Measurements from ENCODE around the gene AKR1E2. TPM values are rescaled to one million over a fixed set of nuclear protein-coding genes. Genes with fewer than 3 reads are reported as not detected.
A peak's percentile ranks its signal among the peaks of the same experiment; 100 is the strongest.

The AKR1E2 gene
- total and polyA plus RNA-seq, 4 experiments from 2014 or later: 1.5 to 9.8 (median 5.7) TPM

DNA sequence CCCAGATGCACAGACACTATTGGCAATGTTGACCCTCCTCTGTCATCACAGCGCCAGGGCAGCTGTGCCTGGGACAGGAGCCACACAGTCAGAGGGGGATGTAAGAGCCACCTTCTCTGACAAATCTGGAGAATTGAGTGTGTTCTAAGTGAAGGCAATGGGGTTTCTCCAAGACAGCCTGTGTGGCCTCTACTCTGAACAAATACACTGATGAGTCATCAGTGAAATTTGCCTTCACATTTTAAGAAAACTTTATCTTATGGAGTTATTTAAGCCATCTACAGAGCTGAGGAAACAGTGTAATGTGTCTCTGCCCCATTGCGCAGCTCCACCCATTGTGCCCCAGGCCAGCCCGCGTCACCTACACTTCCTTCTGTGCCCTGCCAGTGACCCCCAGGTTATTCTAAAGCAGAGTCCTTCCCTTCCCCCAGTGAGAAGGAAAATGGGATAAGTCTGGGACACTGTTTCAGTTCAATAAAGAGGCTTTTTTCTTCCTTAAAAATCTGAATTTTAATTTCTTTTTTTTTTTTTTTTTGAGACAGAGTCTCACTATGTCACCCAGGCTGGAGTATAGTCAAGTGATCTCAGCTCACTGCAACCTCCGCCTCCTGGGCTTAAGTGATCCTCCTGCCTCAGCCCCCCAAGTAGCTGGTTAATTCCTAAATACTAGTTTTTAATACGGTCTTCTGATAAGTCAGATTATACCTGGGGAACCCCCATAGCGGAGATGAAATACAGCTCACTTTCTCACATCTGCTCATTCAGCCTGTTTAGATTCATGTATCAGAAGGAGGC lies 21.8 kb downstream of the AKR1E2 start:
- intact Hi-C loops (cut with micrococcal nuclease): loop anchor here (5.0 to 10.0 kb wide), 2 partner anchors 135 to 247 kb away; partner anchors contain the start of gene AKR1C3
- Mint-ChIP-seq H3K4me3 (no peak overlapping the region), H3K36me3 (peaks cover 4% of the 10 kb centered on the region in 2 donors), H3K4me1 (peaks cover 6 to 9% (median 8%) of the 10 kb centered on the region in 4 donors), H3K9me3 (no peaks in the 10 kb centered on the region), H3K27ac (peak overlapping the region in 1 of 7 donors; percentile 46), H3K27me3 (no peaks in the 10 kb centered on the region)
- Histone ChIP-seq H3K36me3 (ENCODE audit: insufficient read depth, low read length) (no peaks in the 10 kb centered on the region), H3K4me3 (ENCODE audit: low read length in 2 of 2) (no peak overlapping the region), H3K27ac (ENCODE audit: low read depth, low read length) (no peak overlapping the region), H3K9me3 (ENCODE audit: control insufficient read depth in 1 of 2, low read length in 2 of 2) (no peaks in the 10 kb centered on the region), H3K27me3 (ENCODE audit: insufficient read depth, low read length) (no peaks in the 10 kb centered on the region), H3K4me1 (ENCODE audit: insufficient read depth, low read length) (peaks cover 4% of the 10 kb centered on the region)
- ChIA-PET CTCF (ENCODE audit: partially characterized antibody) (interaction anchor here (0.7 to 10.6 kb wide), 11 partner anchors 10 to 775 kb away, joined by 3 to 123 read pairs (median 27); partner anchors contain the start of gene AKR1E2), POLR2A (ENCODE audit: partially characterized antibody) (interaction anchor here (0.7 kb wide), 2 partner anchors 10 to 16 kb away, joined by 3 read pairs; no protein-coding TSS in a partner anchor)
- no peak for DNase-seq

DNA sequence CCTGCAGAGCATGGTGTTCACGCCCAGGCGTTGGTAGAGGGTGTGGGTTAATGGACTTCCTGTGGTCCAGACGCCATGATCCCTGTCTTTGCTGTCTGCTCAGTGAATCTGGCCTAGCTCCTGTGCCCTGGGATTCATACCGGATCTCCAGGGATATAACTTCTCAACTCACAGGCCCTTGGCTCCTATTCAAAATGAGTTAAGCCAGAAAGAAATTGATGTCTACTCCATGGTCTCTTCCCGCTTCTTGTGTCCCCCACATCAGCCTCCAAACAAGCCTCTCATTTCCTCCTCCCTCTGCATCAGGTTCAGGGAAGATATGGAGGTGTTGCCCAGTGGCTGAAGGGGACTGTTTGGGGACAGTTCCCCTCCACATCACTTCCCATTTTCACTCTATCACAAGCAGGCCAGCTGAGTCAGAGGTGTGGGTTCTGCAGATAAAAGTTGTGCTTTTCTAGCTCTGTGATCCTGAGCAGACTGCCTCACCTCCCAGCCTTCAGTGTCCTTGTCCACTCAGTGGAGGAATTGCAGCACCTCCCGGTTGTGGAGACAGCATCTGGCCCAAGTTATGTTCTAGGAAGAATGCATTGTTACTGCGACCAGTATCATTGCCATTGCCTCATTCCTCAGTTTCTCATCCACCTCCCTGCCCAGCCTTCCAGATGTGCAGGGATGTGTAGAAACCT lies 22.5 kb downstream of the AKR1E2 start:
- Histone ChIP-seq H3K4me3 (ENCODE audit: low read length in 2 of 2) (no peak overlapping the region), H3K27me3 (ENCODE audit: insufficient read depth, low read length) (no peaks in the 10 kb centered on the region), H3K4me1 (ENCODE audit: insufficient read depth, low read length) (peaks cover 4% of the 10 kb centered on the region), H3K27ac (ENCODE audit: low read depth, low read length) (no peak overlapping the region), H3K9me3 (ENCODE audit: control insufficient read depth in 1 of 2, low read length in 2 of 2) (no peaks in the 10 kb centered on the region), H3K36me3 (ENCODE audit: insufficient read depth, low read length) (no peaks in the 10 kb centered on the region)
- intact Hi-C loops (cut with micrococcal nuclease): loop anchor here (1.0 to 10.0 kb wide), 8 partner anchors 13 to 775 kb away; partner anchors contain the start of gene AKR1C3
- Mint-ChIP-seq H3K4me3 (no peak overlapping the region), H3K36me3 (peaks cover 4% of the 10 kb centered on the region in 2 donors), H3K4me1 (peaks cover 6 to 9% (median 8%) of the 10 kb centered on the region in 4 donors), H3K9me3 (no peaks in the 10 kb centered on the region), H3K27me3 (peaks cover 0 to 2% of the 10 kb centered on the region in 2 donors), H3K27ac (no peak overlapping the region)
- no peak for DNase-seq
- POLR2A ChIA-PET (ENCODE audit: partially characterized antibody): interaction anchor here (0.7 to 1.5 kb wide), 3 partner anchors 11 to 24 kb away, joined by 3 to 4 read pairs (median 3); no protein-coding TSS in a partner anchor
- CTCF ChIA-PET (ENCODE audit: partially characterized antibody): interaction anchor here (0.7 to 10.6 kb wide), 17 partner anchors 11 to 775 kb away, joined by 3 to 123 read pairs (median 19); partner anchors contain the start of gene AKR1E2

DNA sequence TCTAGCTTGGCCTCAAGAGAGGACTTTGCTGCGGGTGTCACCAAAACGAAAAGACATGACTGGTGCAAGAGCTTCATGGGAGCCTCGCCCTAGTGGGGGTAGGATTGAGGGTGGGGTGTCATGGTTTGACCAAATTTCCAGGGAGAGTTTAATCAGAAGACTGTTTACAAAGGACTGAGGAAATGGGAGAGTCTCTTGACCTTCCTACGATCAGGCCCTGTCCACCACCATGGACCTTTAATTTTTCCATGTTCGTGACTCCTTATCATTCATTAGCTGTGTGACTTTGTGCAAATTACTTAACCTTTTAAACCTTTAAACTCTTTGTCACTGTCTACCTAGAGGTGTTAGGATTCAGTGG lies 23.0 kb downstream of the AKR1E2 start:
- CTCF ChIA-PET (ENCODE audit: partially characterized antibody): interaction anchor here (0.7 to 10.6 kb wide), 28 partner anchors 11 to 774 kb away, joined by 3 to 123 read pairs (median 6); partner anchors contain the start of gene AKR1E2
- no peaks in the 10 kb centered on the region for H3K9me3 Mint-ChIP-seq
- Histone ChIP-seq H3K4me1 (ENCODE audit: insufficient read depth, low read length) (peaks cover 4% of the 10 kb centered on the region), H3K27ac (ENCODE audit: low read depth, low read length) (no peak overlapping the region), H3K36me3 (ENCODE audit: insufficient read depth, low read length) (no peaks in the 10 kb centered on the region), H3K9me3 (ENCODE audit: control insufficient read depth in 1 of 2, low read length in 2 of 2) (no peaks in the 10 kb centered on the region), H3K27me3 (ENCODE audit: insufficient read depth, low read length) (no peaks in the 10 kb centered on the region), H3K4me3 (ENCODE audit: low read length in 2 of 2) (no peak overlapping the region)
- DNase-seq: no peak
- intact Hi-C loops (cut with micrococcal nuclease): loop anchor here (1.0 to 10.0 kb wide), 8 partner anchors 14 to 774 kb away; partner anchors contain the start of gene AKR1C3
- H3K27me3 Mint-ChIP-seq: peaks cover 0 to 2% of the 10 kb centered on the region in 2 donors
- H3K4me1 Mint-ChIP-seq: peaks cover 6 to 9% (median 8%) of the 10 kb centered on the region in 4 donors
- POLR2A ChIA-PET (ENCODE audit: partially characterized antibody): interaction anchor here (0.5 to 1.6 kb wide), 6 partner anchors 12 to 585 kb away, joined by 3 to 8 read pairs (median 4); no protein-coding TSS in a partner anchor
- peaks cover 4% of the 10 kb centered on the region in 2 donors for H3K36me3 Mint-ChIP-seq
- H3K4me3 Mint-ChIP-seq: no peak overlapping the region
- no peak overlapping the region for H3K27ac Mint-ChIP-seq

DNA sequence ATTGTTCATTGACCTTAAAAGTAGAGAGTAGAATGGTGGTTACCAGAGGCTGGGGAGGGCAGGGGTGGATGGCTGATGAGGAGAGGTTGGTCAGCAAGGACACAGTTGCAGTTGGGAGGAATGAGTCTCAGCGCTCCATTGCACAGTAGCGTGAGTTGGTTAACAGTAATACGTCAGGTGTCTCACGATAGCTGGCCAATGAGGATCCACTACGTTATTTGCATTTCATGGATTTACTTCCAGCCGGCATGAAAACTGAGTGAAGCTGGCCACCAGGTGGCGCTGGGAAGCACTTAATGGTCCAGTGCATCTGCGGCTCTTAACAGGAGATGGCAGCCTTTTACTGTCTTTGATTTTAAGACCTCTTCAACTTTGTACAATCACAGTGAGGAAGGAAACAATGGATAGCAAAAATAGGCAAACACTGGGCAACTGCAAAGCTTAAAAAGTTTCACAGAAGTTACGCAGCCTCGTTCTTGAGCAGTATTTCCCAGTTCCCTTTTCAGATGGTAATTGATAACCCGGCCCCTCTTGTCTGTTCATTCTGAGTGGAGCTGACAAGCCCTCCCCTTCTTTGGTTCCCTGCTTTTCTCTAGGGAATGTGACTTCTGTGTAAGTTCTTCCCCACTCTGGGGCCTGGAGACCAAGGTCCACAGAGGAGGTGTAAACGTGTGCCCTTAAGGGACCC lies 23.7 kb downstream of the AKR1E2 start:
- peaks cover 4% of the 10 kb centered on the region for H3K4me1 ChIP-seq (ENCODE audit: insufficient read depth, low read length)
- H3K27ac ChIP-seq (ENCODE audit: low read depth, low read length): no peak overlapping the region
- peak overlapping the region in 4 of 8 donors; percentile 7 to 46 (median 26) for H3K4me3 Mint-ChIP-seq
- H3K4me3 ChIP-seq (ENCODE audit: low read length in 2 of 2): no peak overlapping the region
- intact Hi-C loops (cut with micrococcal nuclease): loop anchor here (1.0 to 10.0 kb wide), 8 partner anchors 14 to 774 kb away; partner anchors contain the start of gene AKR1C3
- ChIA-PET CTCF (ENCODE audit: partially characterized antibody) (interaction anchor here (0.7 to 10.6 kb wide), 40 partner anchors 9 to 774 kb away, joined by 3 to 123 read pairs (median 4); partner anchors contain the start of gene AKR1E2), POLR2A (ENCODE audit: partially characterized antibody) (interaction anchor here (0.5 to 1.6 kb wide), 6 partner anchors 12 to 584 kb away, joined by 3 to 8 read pairs (median 4); no protein-coding TSS in a partner anchor)
- no peaks in the 10 kb centered on the region for H3K9me3 Mint-ChIP-seq
- H3K36me3 ChIP-seq (ENCODE audit: insufficient read depth, low read length): no peaks in the 10 kb centered on the region
- H3K36me3 Mint-ChIP-seq: peaks cover 4 to 8% of the 10 kb centered on the region in 2 donors
- peaks cover 6 to 9% (median 8%) of the 10 kb centered on the region in 4 donors for H3K4me1 Mint-ChIP-seq
- peak; percentile 75 to 87 (median 80) for DNase-seq
- H3K27me3 Mint-ChIP-seq: peaks cover 0 to 2% of the 10 kb centered on the region in 2 donors
- H3K27me3 ChIP-seq (ENCODE audit: insufficient read depth, low read length): no peaks in the 10 kb centered on the region
- H3K9me3 ChIP-seq (ENCODE audit: control insufficient read depth in 1 of 2, low read length in 2 of 2): no peaks in the 10 kb centered on the region
- peak overlapping the region in 5 of 7 donors; percentile 10 to 84 (median 63) for H3K27ac Mint-ChIP-seq

DNA sequence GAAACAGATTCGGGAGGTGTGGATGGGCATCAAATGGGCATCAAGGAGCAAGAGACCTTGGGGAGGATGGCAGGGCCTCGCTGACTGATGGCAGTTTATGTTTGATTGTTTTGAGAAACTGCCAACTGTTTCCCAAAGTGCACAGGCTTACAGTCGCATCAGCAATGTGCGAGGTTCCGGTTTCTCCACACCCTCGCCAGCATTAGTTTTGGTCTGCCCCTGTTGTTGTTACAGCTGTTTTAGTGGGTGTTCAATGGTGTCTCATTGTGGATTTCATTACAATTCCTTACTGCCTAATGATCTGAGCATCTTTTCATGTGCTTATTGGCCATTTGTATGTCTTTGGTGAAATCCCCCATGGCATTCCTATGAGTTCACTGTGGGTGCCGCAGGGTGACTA lies 24.4 kb downstream of the AKR1E2 start:
- Histone ChIP-seq H3K4me1 (ENCODE audit: insufficient read depth, low read length) (peaks cover 4% of the 10 kb centered on the region), H3K27me3 (ENCODE audit: insufficient read depth, low read length) (no peaks in the 10 kb centered on the region), H3K36me3 (ENCODE audit: insufficient read depth, low read length) (no peaks in the 10 kb centered on the region), H3K4me3 (ENCODE audit: low read length in 2 of 2) (no peak overlapping the region), H3K9me3 (ENCODE audit: control insufficient read depth in 1 of 2, low read length in 2 of 2) (no peaks in the 10 kb centered on the region), H3K27ac (ENCODE audit: low read depth, low read length) (no peak overlapping the region)
- H3K9me3 Mint-ChIP-seq: no peaks in the 10 kb centered on the region
- CTCF ChIA-PET (ENCODE audit: partially characterized antibody): interaction anchor here (0.7 to 10.6 kb wide), 36 partner anchors 8 to 773 kb away, joined by 3 to 123 read pairs (median 4); partner anchors contain the start of gene AKR1E2
- H3K4me1 Mint-ChIP-seq: peaks cover 6 to 9% (median 8%) of the 10 kb centered on the region in 4 donors
- intact Hi-C loops (cut with micrococcal nuclease): no loop called here
- DNase-seq: no peak
- H3K4me3 Mint-ChIP-seq: no peak overlapping the region
- POLR2A ChIA-PET (ENCODE audit: partially characterized antibody): interaction anchor here (1.2 to 1.6 kb wide), 4 partner anchors 13 to 583 kb away, joined by 4 to 8 read pairs (median 6); no protein-coding TSS in a partner anchor
- H3K36me3 Mint-ChIP-seq: peaks cover 4 to 8% of the 10 kb centered on the region in 2 donors
- H3K27ac Mint-ChIP-seq: no peak overlapping the region
- peaks cover 0 to 2% of the 10 kb centered on the region in 2 donors for H3K27me3 Mint-ChIP-seq

DNA sequence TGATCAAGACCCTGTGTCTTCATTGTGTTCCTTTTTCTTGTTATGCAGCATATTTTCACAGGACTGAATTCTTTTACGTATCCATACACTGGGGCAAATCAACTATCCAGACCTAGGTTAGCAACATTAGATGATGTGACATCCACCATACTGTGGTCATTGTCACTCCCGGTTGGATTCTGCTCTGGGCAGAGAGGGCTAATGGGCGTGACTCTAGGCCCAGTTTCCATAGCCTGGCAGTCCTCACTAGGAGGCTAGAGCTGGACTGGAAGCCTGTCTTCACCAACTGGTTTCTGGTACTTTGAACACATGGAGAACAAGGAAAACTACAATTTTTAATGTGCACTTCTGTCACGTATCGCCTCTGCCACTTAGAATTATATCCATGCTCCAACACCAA lies 25.2 kb downstream of the AKR1E2 start:
- no peak overlapping the region for H3K27ac Mint-ChIP-seq
- Histone ChIP-seq H3K27me3 (ENCODE audit: insufficient read depth, low read length) (no peaks in the 10 kb centered on the region), H3K36me3 (ENCODE audit: insufficient read depth, low read length) (no peaks in the 10 kb centered on the region), H3K4me3 (ENCODE audit: low read length in 2 of 2) (no peak overlapping the region), H3K4me1 (ENCODE audit: insufficient read depth, low read length) (peaks cover 4% of the 10 kb centered on the region), H3K9me3 (ENCODE audit: control insufficient read depth in 1 of 2, low read length in 2 of 2) (no peaks in the 10 kb centered on the region), H3K27ac (ENCODE audit: low read depth, low read length) (no peak overlapping the region)
- peaks cover 4 to 8% of the 10 kb centered on the region in 2 donors for H3K36me3 Mint-ChIP-seq
- peaks cover 0 to 2% of the 10 kb centered on the region in 2 donors for H3K27me3 Mint-ChIP-seq
- intact Hi-C loops (cut with micrococcal nuclease): no loop called here
- ChIA-PET CTCF (ENCODE audit: partially characterized antibody) (interaction anchor here (0.8 to 10.6 kb wide), 12 partner anchors 14 to 772 kb away, joined by 3 to 123 read pairs (median 31); partner anchors contain the start of gene AKR1E2), POLR2A (ENCODE audit: partially characterized antibody) (no interaction called here)
- H3K9me3 Mint-ChIP-seq: no peaks in the 10 kb centered on the region
- H3K4me1 Mint-ChIP-seq: peaks cover 6 to 9% (median 8%) of the 10 kb centered on the region in 4 donors
- no peak for DNase-seq
- H3K4me3 Mint-ChIP-seq: no peak overlapping the region

Measured in CD4-positive, alpha-beta memory T cell (primary cell).